Neuronal stem cell (in vitro differentiated cells): ENCODE measurements around the gene ZNF107.
"Not testable (repeated sequence)": the region's sequence is repeated elsewhere in the genome, so short reads cannot be mapped to it uniquely, and the experiment has no call there.

Experiments used
- DNase-seq: peaks from one replicate; pipeline ENCODE4 v3.0.0-alpha.2; 2013; ENCODE audit warnings: low spot score
- H2AFZ ChIP-seq: one replicate; pipeline ENCODE4 v1.6.1; 2013; ENCODE audit warnings: mild to moderate bottlenecking, low read length, inconsistent platforms
- H2AK5ac ChIP-seq: 2 replicates; pipeline ENCODE4 v1.6.1; 2013; ENCODE audit warnings: low read depth, mild to moderate bottlenecking, inconsistent platforms, low read length, moderate library complexity, mixed read lengths
- H2BK120ac ChIP-seq: 2 replicates; pipeline ENCODE4 v1.6.1; 2013; ENCODE audit warnings: low read depth, mild to moderate bottlenecking, inconsistent platforms, low read length, moderate library complexity, mixed read lengths
- H2BK12ac ChIP-seq: one replicate; pipeline ENCODE4 v1.6.1; 2013; ENCODE audit warnings: low read length, inconsistent platforms
- H2BK15ac ChIP-seq: 2 replicates; pipeline ENCODE4 v1.6.1; 2013; ENCODE audit warnings: mild to moderate bottlenecking, low read length, inconsistent platforms, mixed read lengths
- H2BK5ac ChIP-seq: one replicate; pipeline ENCODE4 v1.6.1; 2013; ENCODE audit warnings: inconsistent platforms, mild to moderate bottlenecking, low read length, moderate library complexity
- H3K14ac ChIP-seq: one replicate; pipeline ENCODE4 v1.6.1; 2013; ENCODE audit warnings: low read length, inconsistent platforms
- H3K18ac ChIP-seq: 2 replicates; pipeline ENCODE4 v1.6.1; 2013; ENCODE audit warnings: low read length, inconsistent platforms
- H3K23ac ChIP-seq: 2 replicates; pipeline ENCODE4 v1.6.1; 2013; ENCODE audit warnings: low read depth, mild to moderate bottlenecking, mixed read lengths, low read length, inconsistent platforms; ENCODE audit not compliant: poor library complexity
- H3K27ac ChIP-seq: replicated peaks from 3 replicates; pipeline ENCODE4 v1.5.1; 2013; ENCODE audit warnings: low read length, inconsistent platforms
- H3K27me3 ChIP-seq, 3 experiments: 2 replicates each; pipeline ENCODE4 v1.6.1; 2013; ENCODE audit warnings: low read length in 3 of 3, mild to moderate bottlenecking in 2 of 3, inconsistent platforms in 1 of 3, low read depth in 1 of 3, mixed read lengths in 1 of 3, moderate library complexity in 1 of 3; ENCODE audit not compliant: control insufficient read depth in 3 of 3, insufficient read depth in 3 of 3
- H3K36me3 ChIP-seq, 2 donors: replicated peaks in 1 of 2; 2 replicates each; pipeline ENCODE4 v1.6.1; 2013; ENCODE audit warnings: low read length in 2 of 2; ENCODE audit not compliant: control insufficient read depth in 2 of 2, insufficient read depth in 2 of 2
- H3K4ac ChIP-seq: 2 replicates; pipeline ENCODE4 v1.6.1; 2013; ENCODE audit warnings: inconsistent platforms, mild to moderate bottlenecking, low read length, moderate library complexity
- H3K4me1 ChIP-seq, 2 donors: 1 replicate in 1 of 2; 2 replicates in 1 of 2; pipeline ENCODE4 v1.6.1; 2013; ENCODE audit warnings: low read length in 2 of 2, low read depth in 1 of 2; ENCODE audit not compliant: control insufficient read depth in 2 of 2, insufficient read depth in 1 of 2
- H3K4me2 ChIP-seq: one replicate; pipeline ENCODE4 v1.6.1; 2013; ENCODE audit warnings: mild to moderate bottlenecking, low read length, inconsistent platforms; ENCODE audit not compliant: insufficient read depth, poor library complexity, severe bottlenecking
- H3K4me3 ChIP-seq, 2 donors: 2 replicates each; pipeline ENCODE4 v1.5.1; 2013; ENCODE audit warnings: low read length in 2 of 2, mild to moderate bottlenecking in 2 of 2, inconsistent platforms in 1 of 2, moderate library complexity in 1 of 2
- H3K79me1 ChIP-seq: one replicate; pipeline ENCODE4 v1.6.1; 2013; ENCODE audit warnings: low read depth, mild to moderate bottlenecking, inconsistent platforms, low read length, moderate library complexity
- H3K9ac ChIP-seq: one replicate; pipeline ENCODE4 v1.6.1; 2013; ENCODE audit warnings: mild to moderate bottlenecking, low read depth, low read length, inconsistent platforms; ENCODE audit not compliant: poor library complexity
- H3K9me3 ChIP-seq, 2 donors: replicated peaks in 1 of 2; 2 replicates each; pipeline versions ENCODE3 to v1.6.1; 2013; ENCODE audit warnings: low read length in 2 of 2, mild to moderate bottlenecking in 2 of 2, inconsistent platforms in 1 of 2, low read depth in 1 of 2, mixed read lengths in 1 of 2, moderate library complexity in 1 of 2; ENCODE audit not compliant: control insufficient read depth in 2 of 2, insufficient read depth in 1 of 2
- H4K8ac ChIP-seq: one replicate; pipeline ENCODE4 v1.6.1; 2013; ENCODE audit warnings: low read depth, mild to moderate bottlenecking, inconsistent platforms, low read length, moderate library complexity
- H4K91ac ChIP-seq: one replicate; pipeline ENCODE4 v1.6.1; 2013; ENCODE audit warnings: low read length, low read depth, mild to moderate bottlenecking, inconsistent platforms; ENCODE audit not compliant: poor library complexity
- WGBS, 2 donors: extraction: QIAGEN DNeasy Blood & Tissue Kit; methylation state at CpG; one replicate each; pipeline ENCODE4 v1.1.7; 2013; ENCODE audit warnings: missing lambda C conversion rate in 2 of 2, mixed read lengths in 1 of 2; ENCODE audit not compliant: insufficient read length in 2 of 2, insufficient replicate concordance in 1 of 2; ENCODE audit errors: extremely low coverage in 2 of 2; 5-methylcytosine and 5-hydroxymethylcytosine counted together

ZNF107 gene

DNA sequence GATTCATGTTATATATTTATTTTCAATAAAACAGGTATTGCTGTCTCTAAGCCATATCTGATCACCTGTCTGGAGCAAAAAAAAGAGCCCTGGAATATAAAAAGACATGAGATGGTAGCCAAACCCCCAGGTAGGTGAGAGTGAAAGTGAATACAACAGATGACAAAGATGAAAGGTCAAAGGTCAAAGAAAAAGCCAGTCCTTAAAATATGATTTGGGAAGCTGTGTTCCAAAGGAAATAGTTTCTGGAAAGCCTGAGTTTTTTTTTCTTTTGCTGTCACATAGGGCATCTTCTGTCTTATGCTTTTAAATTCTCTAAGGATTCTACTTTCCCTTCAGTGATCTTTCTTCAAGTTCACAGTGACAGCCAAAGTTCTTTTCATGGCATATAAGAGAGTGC is 25.9 kb downstream of the ZNF107 start:
- Histone ChIP-seq H3K4me3 (no peak overlapping the region), H3K4ac (no peak overlapping the region), H3K27ac (no peak overlapping the region), H3K23ac (no peak overlapping the region), H3K79me1 (peaks cover 3% of the 10 kb centered on the region), H2AK5ac (no peak overlapping the region), H2BK15ac (no peak overlapping the region), H3K36me3 (peaks cover 13 to 94% of the 10 kb centered on the region in 2 donors), H3K18ac (no peak overlapping the region), H3K14ac (no peak overlapping the region), H3K4me1 (no peaks in the 10 kb centered on the region), H3K9me3 (peaks cover 12 to 78% of the 10 kb centered on the region in 2 donors), H2AFZ (no peak overlapping the region), H3K4me2 (no peak overlapping the region), H3K27me3 (no peaks in the 10 kb centered on the region), H2BK12ac (no peak overlapping the region), H3K9ac (no peak overlapping the region), H2BK120ac (no peak overlapping the region), H2BK5ac (no peak overlapping the region), H4K91ac (no peak overlapping the region), H4K8ac (no peak overlapping the region)
- DNase-seq = no peak

DNA sequence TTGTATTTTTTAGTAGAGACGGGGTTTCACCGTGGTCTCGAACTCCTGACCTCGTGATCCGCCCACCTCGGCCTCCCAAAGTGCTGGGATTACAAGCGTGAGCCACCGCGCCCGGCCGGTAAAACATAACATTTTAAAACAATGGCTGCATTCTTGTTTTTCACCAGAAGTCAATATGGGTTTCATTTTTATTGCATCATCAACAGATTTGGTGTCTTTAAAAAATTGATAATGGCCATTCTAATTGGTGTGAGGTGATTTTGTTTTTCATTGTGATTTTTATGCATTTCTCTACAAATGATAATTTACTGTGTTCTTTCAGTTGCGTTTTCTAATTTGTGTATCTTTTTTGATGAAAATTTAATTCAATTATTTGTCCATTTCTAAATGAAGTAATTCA is 31.9 kb downstream of the ZNF107 start:
- not testable (repeated sequence) for H3K18ac ChIP-seq, H3K4me1 ChIP-seq, H3K27ac ChIP-seq, H3K9ac ChIP-seq, H2AFZ ChIP-seq, H3K4me2 ChIP-seq, H4K8ac ChIP-seq, H4K91ac ChIP-seq, H2AK5ac ChIP-seq, H2BK5ac ChIP-seq, H3K4me3 ChIP-seq, H3K27me3 ChIP-seq, H3K14ac ChIP-seq, H2BK12ac ChIP-seq, H2BK15ac ChIP-seq, H3K79me1 ChIP-seq, H3K23ac ChIP-seq, H2BK120ac ChIP-seq, DNase-seq, H3K4ac ChIP-seq
- Histone ChIP-seq H3K36me3 (peaks cover 13 to 70% of the 10 kb centered on the region in 2 donors), H3K9me3 (peaks cover 20 to 78% of the 10 kb centered on the region in 2 donors)
- no CpG with 5 or more reads among the region's 12 CpGs for WGBS, 2 donors

DNA sequence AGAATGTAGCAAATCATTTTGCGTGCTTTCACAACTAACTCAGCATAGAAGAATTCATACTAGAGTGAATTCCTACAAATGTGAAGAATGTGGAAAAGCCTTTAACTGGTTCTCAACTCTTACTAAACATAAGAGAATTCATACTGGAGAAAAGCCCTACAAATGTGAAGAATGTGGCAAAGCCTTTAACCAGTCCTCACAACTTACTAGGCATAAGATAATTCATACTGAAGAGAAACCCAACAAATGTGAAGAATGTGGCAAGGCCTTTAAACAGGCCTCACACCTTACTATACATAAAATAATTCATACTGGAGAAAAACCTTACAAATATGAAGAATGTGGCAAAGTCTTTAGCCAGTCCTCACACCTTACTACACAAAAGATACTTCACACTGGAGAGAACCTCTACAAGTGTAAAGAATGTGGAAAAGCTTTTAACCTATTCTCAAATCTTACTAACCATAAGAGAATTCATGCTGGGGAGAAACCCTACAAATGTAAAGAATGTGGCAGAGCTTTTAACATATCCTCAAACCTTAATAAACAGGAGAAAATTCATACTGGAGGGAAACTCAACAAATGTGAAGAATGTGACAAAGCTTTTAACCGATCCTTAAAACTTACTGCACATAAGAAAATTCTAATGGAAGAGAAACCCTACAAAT is 40.8 kb downstream of the ZNF107 start:
- H3K27me3 ChIP-seq = no peaks in the 10 kb centered on the region
- H2BK5ac ChIP-seq = no peak overlapping the region
- no peak overlapping the region for H4K8ac ChIP-seq
- H3K18ac ChIP-seq = no peak overlapping the region
- H2BK12ac ChIP-seq = no peak overlapping the region
- no peak overlapping the region for H2AK5ac ChIP-seq
- no peak overlapping the region for H3K4me3 ChIP-seq
- H2BK15ac ChIP-seq = no peak overlapping the region
- no peak overlapping the region for H4K91ac ChIP-seq
- no peak overlapping the region for H2AFZ ChIP-seq
- DNase-seq = no peak
- H3K14ac ChIP-seq = no peak overlapping the region
- H3K27ac ChIP-seq = no peak overlapping the region
- no peak overlapping the region for H3K4ac ChIP-seq
- H3K9ac ChIP-seq = no peak overlapping the region
- peaks cover 8 to 96% of the 10 kb centered on the region in 2 donors for H3K9me3 ChIP-seq
- no peaks in the 10 kb centered on the region for H3K4me1 ChIP-seq
- H3K23ac ChIP-seq = no peak overlapping the region
- no peaks in the 10 kb centered on the region for H3K79me1 ChIP-seq
- peaks cover 0 to 43% of the 10 kb centered on the region in 2 donors for H3K36me3 ChIP-seq
- WGBS, 2 donors = no CpG with 5 or more reads among the region's 2 CpGs
- no peak overlapping the region for H2BK120ac ChIP-seq
- no peak overlapping the region for H3K4me2 ChIP-seq

DNA sequence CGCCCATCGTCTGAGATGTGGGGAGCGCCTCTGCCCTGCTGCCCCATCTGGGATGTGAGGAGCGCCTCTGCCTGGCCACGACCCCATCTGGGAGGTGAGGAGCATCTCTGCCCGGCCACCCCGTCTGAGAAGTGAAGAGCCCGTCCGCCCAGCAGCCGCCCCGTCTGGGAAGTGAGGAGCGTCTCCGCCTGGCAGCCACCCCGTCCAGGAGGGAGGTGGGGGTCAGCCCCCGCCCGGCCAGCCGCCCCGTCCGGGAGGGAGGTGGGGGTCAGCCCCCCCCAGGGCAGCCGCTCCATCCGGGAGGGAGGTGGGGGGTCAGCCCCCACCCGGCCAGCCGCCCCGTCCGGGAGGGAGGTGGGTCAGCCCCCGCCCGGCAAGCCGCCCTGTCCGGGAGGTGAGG is 52.0 kb downstream of the ZNF107 start:
- not testable (repeated sequence) for H3K4ac ChIP-seq, H2BK15ac ChIP-seq, H3K9ac ChIP-seq, H3K9me3 ChIP-seq, H2AK5ac ChIP-seq, H4K91ac ChIP-seq, H3K4me3 ChIP-seq, H3K27ac ChIP-seq, H3K27me3 ChIP-seq, DNase-seq, H2BK5ac ChIP-seq, H3K79me1 ChIP-seq, H3K4me2 ChIP-seq, H3K23ac ChIP-seq, H3K14ac ChIP-seq, H3K18ac ChIP-seq, H2BK12ac ChIP-seq, H4K8ac ChIP-seq, H2BK120ac ChIP-seq, H3K4me1 ChIP-seq, H2AFZ ChIP-seq, H3K36me3 ChIP-seq
- WGBS, 2 donors = no CpG with 5 or more reads among the region's 29 CpGs
